Adrenal gland (tissue), 12 donors: ENCODE measurements around the gene HTR3C. TPM values are rescaled to one million over a fixed set of nuclear protein-coding genes. Genes with fewer than 3 reads are reported as not detected.

ENCODE experiments used
- DNase-seq, 7 donors: peaks; one replicate each; pipeline ENCODE4 v3.0.0-alpha.2; 2019 to 2020
- H3K27ac ChIP-seq, 5 donors: fragments of 200-600 bp; sonication (generic) in 4 of 5; 1 replicate in 3 of 5; 2 replicates in 2 of 5; pipeline versions ENCODE4 v1.5.1 to v1.8.0; 2016 to 2020; ENCODE audit warnings: mild to moderate bottlenecking in 1 of 5
- H3K27me3 ChIP-seq: fragments of 200-600 bp; 2 replicates; pipeline ENCODE4 v1.8.0; 2021
- H3K36me3 ChIP-seq, 2 donors: fragments of 200-600 bp; replicated peaks in 1 of 2; 1 replicate in 1 of 2; 2 replicates in 1 of 2; pipeline versions ENCODE4 v1.5.1 to v1.8.0; 2018 to 2022
- H3K4me1 ChIP-seq, 2 donors: fragments of 200-600 bp; replicated peaks in 1 of 2; 1 replicate in 1 of 2; 2 replicates in 1 of 2; pipeline versions ENCODE4 v1.5.1 to v1.8.0; 2018 to 2021
- H3K4me3 ChIP-seq, 4 donors: fragments of 200-600 bp; sonication (generic) in 3 of 4; one replicate each; pipeline ENCODE4 v1.5.1; 2016 to 2018
- H3K9me3 ChIP-seq, 3 donors: fragments of 200-600 bp; sonication (generic) in 1 of 3; replicated peaks in 1 of 3; 1 replicate in 2 of 3; 2 replicates in 1 of 3; pipeline versions ENCODE4 v1.5.1 to v1.8.0; 2016 to 2021
- POLR2A ChIP-seq, 2 donors: fragments of 450-650 bp; IDR thresholded peaks; one replicate each; pipeline ENCODE4 v1.6.1; 2017; ENCODE audit warnings: antibody characterized with exemption in 2 of 2, mild to moderate bottlenecking in 2 of 2, moderate library complexity in 1 of 2
- WGBS, 4 donors: extraction: QIAGEN DNeasy Blood & Tissue Kit in 2 of 4; methylation state at CpG; one replicate each; pipeline versions ENCODE4 v1.1.5 to v1.1.7; 2013 to 2017; 5-methylcytosine and 5-hydroxymethylcytosine counted together
- intact Hi-C, 2 donors: fragments of 100-400 bp; cut with DNase I; formaldehyde crosslinking; loops; one replicate each; pipeline versions ENCODE4 v1.14.1 to v1.15.0; 2022 to 2023
- polyA plus RNA-seq, 3 donors: library from polyadenylated mRNA; stranded (reverse); fragments of 200-250 nt in 2 of 3; fragments of 350-450 nt in 1 of 3; fragmentation: Illumina TruSeq in 1 of 3; extraction: RNeasy Lipid Tissue Mini Kit (QIAGEN cat#74804) in 1 of 3; gene quantifications; one replicate each; pipeline ENCODE4 v1.2.3, GENCODE V29; 2013 to 2014
- total RNA-seq, 9 donors: library from RNA; depleted of rRNA in 4 of 9; stranded (reverse); fragments of >200 nt in 4 of 9; fragments of 120-200 nt in 1 of 9; fragmentation: NEBNext Ultra II Directional in 1 of 9; extraction: Animal tissue kit (Norgen Biotek cat#: 25700) in 1 of 9; gene quantifications; one replicate each; pipeline versions ENCODE4 v1.1.0 to v1.2.4, GENCODE V29; 2013 to 2023
- TF ChIP-seq, protein P1 (sequence below), 6 experiments: fragments of 450-650 bp in 4 of 6; fragments of 200-600 bp in 2 of 6; sonication (generic) in 1 of 6; IDR thresholded peaks; 1 replicate in 5 of 6; 2 replicates in 1 of 6; pipeline versions ENCODE4 v1.5.1 to v1.8.0; 2016 to 2021; ENCODE audit warnings: antibody characterized with exemption in 6 of 6, mild to moderate bottlenecking in 2 of 6, moderate library complexity in 1 of 6
- donor health status: healthy with polysubstance abuse.
- donor health status: Bipolar disorder and iron deficiency.
- donor health status: DM: yes; HTN: yes; CAD: no.
- donor health status: DM: no; HTN: no; CAD: no.
- donor health status: DM: no; HTN: no; CAD: no.
- donor health status: DM: yes; HTN: yes; CAD: no.

HTR3C gene
- total and polyA plus RNA-seq, 12 donors, result 0.03 TPM; not detected in 11

DNA sequence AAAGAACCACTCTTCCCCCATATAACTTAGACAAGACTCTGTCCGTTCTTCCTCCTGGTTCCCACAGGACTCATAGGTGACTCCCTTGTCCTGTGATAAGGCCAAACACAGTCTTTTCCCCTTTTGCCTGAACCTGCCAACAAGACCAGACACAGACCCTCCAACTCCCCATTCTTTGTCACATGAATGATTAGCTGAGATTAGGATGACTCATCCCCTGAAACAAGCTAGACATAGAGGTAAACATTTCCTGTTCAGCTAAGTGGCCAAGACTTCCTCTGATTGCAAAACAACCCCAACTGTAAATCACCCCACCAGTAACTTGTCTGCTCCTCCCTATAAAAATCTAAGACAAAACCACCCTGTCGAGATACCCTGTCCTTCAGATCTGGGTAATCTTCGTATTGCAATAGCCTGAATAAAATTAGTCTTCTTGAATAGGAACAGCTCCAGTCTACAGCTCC is 32.6 kb downstream of the HTR3C start:
- no peaks in the 10 kb centered on the region for H3K27me3 ChIP-seq
- WGBS, 4 donors, result 56 to 68% (median 60%) methylated on average over 3 of the region's 3 CpGs
- intact Hi-C loops, result no loop called here
- no peaks in the 10 kb centered on the region for H3K4me1 ChIP-seq
- no peak overlapping the region for H3K4me3 ChIP-seq
- TF ChIP-seq POLR2A (IDR thresholded peaks at IDR 0.05), result no peak
- TF ChIP-seq, protein P1, sequence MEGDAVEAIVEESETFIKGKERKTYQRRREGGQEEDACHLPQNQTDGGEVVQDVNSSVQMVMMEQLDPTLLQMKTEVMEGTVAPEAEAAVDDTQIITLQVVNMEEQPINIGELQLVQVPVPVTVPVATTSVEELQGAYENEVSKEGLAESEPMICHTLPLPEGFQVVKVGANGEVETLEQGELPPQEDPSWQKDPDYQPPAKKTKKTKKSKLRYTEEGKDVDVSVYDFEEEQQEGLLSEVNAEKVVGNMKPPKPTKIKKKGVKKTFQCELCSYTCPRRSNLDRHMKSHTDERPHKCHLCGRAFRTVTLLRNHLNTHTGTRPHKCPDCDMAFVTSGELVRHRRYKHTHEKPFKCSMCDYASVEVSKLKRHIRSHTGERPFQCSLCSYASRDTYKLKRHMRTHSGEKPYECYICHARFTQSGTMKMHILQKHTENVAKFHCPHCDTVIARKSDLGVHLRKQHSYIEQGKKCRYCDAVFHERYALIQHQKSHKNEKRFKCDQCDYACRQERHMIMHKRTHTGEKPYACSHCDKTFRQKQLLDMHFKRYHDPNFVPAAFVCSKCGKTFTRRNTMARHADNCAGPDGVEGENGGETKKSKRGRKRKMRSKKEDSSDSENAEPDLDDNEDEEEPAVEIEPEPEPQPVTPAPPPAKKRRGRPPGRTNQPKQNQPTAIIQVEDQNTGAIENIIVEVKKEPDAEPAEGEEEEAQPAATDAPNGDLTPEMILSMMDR (IDR thresholded peaks at IDR 0.05), result no peak
- H3K9me3 ChIP-seq, result no peaks in the 10 kb centered on the region
- H3K36me3 ChIP-seq, result no peaks in the 10 kb centered on the region
- H3K27ac ChIP-seq, result no peak overlapping the region
- no peak for DNase-seq

DNA sequence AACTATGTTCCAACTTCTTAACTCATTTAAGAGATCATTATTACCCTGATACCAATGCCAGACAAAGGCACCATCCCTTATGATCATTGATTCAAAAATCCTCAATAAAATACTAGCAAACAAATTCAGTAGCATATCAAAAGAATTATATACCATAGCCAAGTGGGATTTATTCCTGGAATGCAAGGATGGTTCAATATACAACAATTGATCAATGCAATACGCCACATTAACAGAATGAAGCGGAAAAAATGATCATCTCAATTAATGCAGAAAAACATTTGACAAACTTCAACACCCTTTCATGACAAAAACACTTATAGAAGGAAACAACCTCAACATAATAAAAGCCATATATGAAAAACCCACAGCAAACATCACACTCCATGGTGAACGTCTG is 39.4 kb downstream of the HTR3C start:
- H3K27ac ChIP-seq, result no peak overlapping the region
- no peaks in the 10 kb centered on the region for H3K4me1 ChIP-seq
- no peaks in the 10 kb centered on the region for H3K27me3 ChIP-seq
- no peak for TF ChIP-seq POLR2A (IDR thresholded peaks at IDR 0.05)
- TF ChIP-seq, protein P1 (IDR thresholded peaks at IDR 0.05), result no peak
- H3K9me3 ChIP-seq, result peaks cover 0 to 15% (median 0%) of the 10 kb centered on the region in 3 donors
- H3K4me3 ChIP-seq, result no peak overlapping the region
- no peak for DNase-seq
- intact Hi-C loops, result no loop called here
- no peaks in the 10 kb centered on the region for H3K36me3 ChIP-seq
- WGBS, 4 donors, result 87 to 94% (median 89%) methylated on average over 3 of the region's 3 CpGs

GRCh38 chr3:184096811-184097383 is 44.0 kb downstream of the HTR3C start, which contains the start of gene HTR3E:
TSS of gene HTR3E (plus strand) at chr3:184097064. CDS start at chr3:184097530, 466 bp downstream.
- no peak for DNase-seq
- Histone ChIP-seq H3K36me3 (no peaks in the 10 kb centered on the region), H3K27ac (no peak within 1 kb of the TSS), H3K9me3 (peaks cover 0 to 10% (median 0%) of the 10 kb centered on the region in 3 donors), H3K4me3 (no peak within 1 kb of the TSS), H3K27me3 (no peaks in the 10 kb centered on the region), H3K4me1 (no peaks in the 10 kb centered on the region)
- TF ChIP-seq, protein P1 (IDR thresholded peaks at IDR 0.05), result no peak
- no peak for TF ChIP-seq POLR2A (IDR thresholded peaks at IDR 0.05)
- intact Hi-C loops, result no loop called here
- WGBS, 4 donors, result 62 to 74% (median 72%) methylated on average over 7 of the region's 7 CpGs

- no peak for DNase-seq
- no peaks in the 10 kb centered on the region for H3K4me1 ChIP-seq
- 85 to 86% (median 86%) methylated on average over 6 of the region's 6 CpGs for WGBS, 4 donors
- no peak overlapping the region for H3K27ac ChIP-seq
- H3K4me3 ChIP-seq, result no peak overlapping the region
- no peaks in the 10 kb centered on the region for H3K27me3 ChIP-seq
- TF ChIP-seq POLR2A (IDR thresholded peaks at IDR 0.05), result no peak
- TF ChIP-seq, protein P1 (IDR thresholded peaks at IDR 0.05), result no peak
- no peaks in the 10 kb centered on the region for H3K36me3 ChIP-seq
- H3K9me3 ChIP-seq, result peaks cover 0 to 5% (median 0%) of the 10 kb centered on the region in 3 donors
- intact Hi-C loops, result no loop called here
Measured at GRCh38 chr3:184097556-184097955, 44.7 kb downstream of the HTR3C start.
